ENCODE measurements around the gene CGAS. TPM values are rescaled to one million over a fixed set of nuclear protein-coding genes. Genes with fewer than 3 reads are reported as not detected.

CGAS gene
- total and polyA plus RNA-seq, 2 experiments from 2014 or later = not detected

DNA sequence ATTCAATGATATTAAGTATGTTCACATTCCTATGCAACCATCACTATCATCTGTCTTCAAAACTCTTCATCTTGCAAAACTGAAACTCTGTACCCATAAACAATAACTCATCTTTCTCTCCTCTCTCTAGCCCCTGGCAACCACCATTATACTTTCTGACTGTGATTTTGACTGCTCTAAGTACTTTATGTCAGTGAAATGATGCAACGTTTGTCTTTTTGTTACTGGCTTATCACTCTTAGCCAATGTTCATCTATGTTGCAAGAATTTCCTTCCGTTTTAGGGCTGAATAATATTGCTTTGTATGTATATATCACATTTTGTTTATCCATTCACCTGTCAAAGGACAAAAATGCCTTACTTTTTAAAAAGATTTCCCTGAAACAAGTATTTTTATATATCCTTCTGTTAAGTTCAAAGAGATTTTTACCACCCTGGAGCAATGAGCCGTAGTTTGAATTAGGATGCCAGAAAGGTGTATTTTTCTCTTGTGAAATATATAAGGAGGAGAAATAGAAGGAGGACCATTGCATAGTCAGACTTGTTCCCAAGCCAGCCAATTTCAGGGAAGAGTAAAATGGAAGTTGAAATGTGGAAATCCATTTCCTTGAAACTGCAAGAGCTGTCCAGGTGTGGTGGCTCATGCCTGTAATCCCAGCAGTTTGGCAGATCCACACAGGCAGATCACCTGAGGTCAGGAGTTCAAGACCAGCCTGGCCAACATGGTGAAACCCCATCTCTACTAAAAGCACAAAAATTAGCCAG is 4.0 kb upstream of the CGAS start:
- peak in 1 of 2 donors; percentile 88 for DNase-seq (ENCODE audit: low read depth in 1 of 2, low spot score in 1 of 2)
- TF ChIP-seq, protein P1, sequence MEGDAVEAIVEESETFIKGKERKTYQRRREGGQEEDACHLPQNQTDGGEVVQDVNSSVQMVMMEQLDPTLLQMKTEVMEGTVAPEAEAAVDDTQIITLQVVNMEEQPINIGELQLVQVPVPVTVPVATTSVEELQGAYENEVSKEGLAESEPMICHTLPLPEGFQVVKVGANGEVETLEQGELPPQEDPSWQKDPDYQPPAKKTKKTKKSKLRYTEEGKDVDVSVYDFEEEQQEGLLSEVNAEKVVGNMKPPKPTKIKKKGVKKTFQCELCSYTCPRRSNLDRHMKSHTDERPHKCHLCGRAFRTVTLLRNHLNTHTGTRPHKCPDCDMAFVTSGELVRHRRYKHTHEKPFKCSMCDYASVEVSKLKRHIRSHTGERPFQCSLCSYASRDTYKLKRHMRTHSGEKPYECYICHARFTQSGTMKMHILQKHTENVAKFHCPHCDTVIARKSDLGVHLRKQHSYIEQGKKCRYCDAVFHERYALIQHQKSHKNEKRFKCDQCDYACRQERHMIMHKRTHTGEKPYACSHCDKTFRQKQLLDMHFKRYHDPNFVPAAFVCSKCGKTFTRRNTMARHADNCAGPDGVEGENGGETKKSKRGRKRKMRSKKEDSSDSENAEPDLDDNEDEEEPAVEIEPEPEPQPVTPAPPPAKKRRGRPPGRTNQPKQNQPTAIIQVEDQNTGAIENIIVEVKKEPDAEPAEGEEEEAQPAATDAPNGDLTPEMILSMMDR (IDR thresholded peaks at IDR 0.05; ENCODE audit: low read depth, low read length) = no peak
- no peaks in the 10 kb centered on the region for H3K4me1 ChIP-seq (ENCODE audit: low read depth)
- H3K9me3 ChIP-seq (ENCODE audit: low read depth) = no peaks in the 10 kb centered on the region
- no peak overlapping the region for H3K4me3 ChIP-seq
- H3K27ac ChIP-seq = no peak overlapping the region
- peaks cover 21% of the 10 kb centered on the region for H3K27me3 ChIP-seq
- no peaks in the 10 kb centered on the region for H3K36me3 ChIP-seq

DNA sequence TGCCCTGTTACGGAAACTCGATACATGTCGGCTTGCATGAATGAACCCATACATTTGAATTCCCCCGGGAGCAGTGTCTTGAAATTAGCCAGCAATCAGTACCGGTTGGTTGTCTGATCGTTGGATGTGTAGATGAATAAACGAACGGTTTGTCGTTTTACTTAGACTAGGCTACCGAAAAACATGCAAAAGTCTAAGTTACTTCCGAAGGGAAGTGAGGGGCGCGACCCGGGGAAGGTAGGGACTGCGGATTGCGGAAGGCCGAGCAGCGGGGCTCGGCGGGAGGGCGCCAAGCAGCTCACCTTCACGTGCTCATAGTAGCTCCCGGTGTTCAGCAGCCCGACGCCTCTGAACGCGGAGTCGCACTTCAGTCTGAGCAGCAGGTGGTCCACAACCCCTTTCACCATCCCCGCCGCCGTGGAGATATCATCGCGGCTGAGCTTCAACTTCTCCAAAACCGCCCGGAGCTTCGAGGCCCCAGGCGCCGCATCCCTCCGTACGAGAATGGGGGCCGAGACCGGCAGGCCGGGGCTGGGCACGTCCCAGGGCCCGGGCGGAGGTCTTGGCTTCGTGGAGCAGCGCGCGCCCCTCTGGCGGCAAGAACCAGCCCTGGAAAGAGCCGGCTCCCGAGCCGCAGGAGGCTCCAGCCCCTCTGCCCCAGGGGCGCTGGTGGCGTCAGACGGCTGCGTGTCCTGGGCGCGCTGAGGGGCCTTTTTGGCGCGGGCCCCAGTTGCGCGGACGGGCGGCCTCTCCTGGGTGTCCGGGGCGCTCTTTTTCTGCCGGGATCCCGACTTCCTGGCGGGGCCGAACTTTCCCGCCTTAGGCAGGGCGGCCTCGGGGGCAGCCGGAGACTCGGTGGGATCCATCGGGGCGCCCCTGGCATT is 632 bp downstream of the CGAS start:
- TF ChIP-seq, protein P1 (IDR thresholded peaks at IDR 0.05; ENCODE audit: low read depth, low read length) = no peak
- no peaks in the 10 kb centered on the region for H3K36me3 ChIP-seq
- peak overlapping the region; percentile 16 for H3K4me3 ChIP-seq
- no peaks in the 10 kb centered on the region for H3K9me3 ChIP-seq (ENCODE audit: low read depth)
- H3K27ac ChIP-seq = no peak overlapping the region
- no peaks in the 10 kb centered on the region for H3K4me1 ChIP-seq (ENCODE audit: low read depth)
- H3K27me3 ChIP-seq = peaks cover 32% of the 10 kb centered on the region
- DNase-seq (ENCODE audit: low read depth in 1 of 2, low spot score in 1 of 2) = peak; percentile 22 to 59

DNA sequence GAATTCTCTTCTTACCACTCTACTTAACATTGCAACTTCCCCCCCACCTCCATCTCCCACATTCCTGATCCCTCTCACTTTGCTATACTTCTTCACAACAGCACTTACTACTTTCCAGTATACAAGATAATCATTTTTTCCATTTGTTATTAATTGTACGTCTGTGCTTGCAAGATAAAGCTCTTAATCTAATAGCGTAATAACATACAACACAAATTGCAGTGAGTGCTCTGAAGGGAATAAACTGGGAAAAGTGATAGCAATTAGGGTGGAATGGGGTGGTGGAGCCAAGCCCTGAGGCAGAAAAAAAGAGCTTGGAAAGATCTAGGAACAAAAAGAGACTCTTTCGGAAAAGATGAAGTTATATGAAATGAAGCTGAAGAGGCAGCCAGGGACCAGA is 8.5 kb downstream of the CGAS start:
- DNase-seq (ENCODE audit: low read depth in 1 of 2, low spot score in 1 of 2) = no peak
- H3K9me3 ChIP-seq (ENCODE audit: low read depth) = no peaks in the 10 kb centered on the region
- no peak overlapping the region for H3K4me3 ChIP-seq
- TF ChIP-seq, protein P1 (IDR thresholded peaks at IDR 0.05; ENCODE audit: low read depth, low read length) = no peak
- H3K27ac ChIP-seq = no peak overlapping the region
- no peaks in the 10 kb centered on the region for H3K36me3 ChIP-seq
- H3K4me1 ChIP-seq (ENCODE audit: low read depth) = no peaks in the 10 kb centered on the region
- H3K27me3 ChIP-seq = no peaks in the 10 kb centered on the region

DNA sequence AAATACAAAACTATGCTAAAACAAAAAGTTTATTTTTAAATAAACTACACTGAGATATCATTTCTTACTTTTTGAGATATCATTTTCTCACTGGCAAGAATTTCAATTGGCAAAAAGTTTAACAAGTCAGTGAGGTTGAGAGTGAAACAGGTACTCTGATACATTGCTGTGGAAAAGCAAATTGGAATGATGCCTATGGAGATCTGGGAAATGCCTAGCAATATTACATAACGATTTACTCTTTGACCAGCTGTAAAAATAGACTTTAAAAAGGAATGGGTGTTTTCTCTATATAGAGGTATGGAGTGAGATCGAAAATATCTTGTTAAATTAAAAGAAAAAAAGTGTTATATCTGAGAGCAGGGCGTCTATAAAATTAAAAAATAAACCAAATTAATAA is 16.9 kb downstream of the CGAS start:
- H3K4me3 ChIP-seq = no peak overlapping the region
- H3K27me3 ChIP-seq = no peaks in the 10 kb centered on the region
- H3K4me1 ChIP-seq (ENCODE audit: low read depth) = no peaks in the 10 kb centered on the region
- H3K9me3 ChIP-seq (ENCODE audit: low read depth) = no peaks in the 10 kb centered on the region
- DNase-seq (ENCODE audit: low read depth in 1 of 2, low spot score in 1 of 2) = no peak
- TF ChIP-seq, protein P1 (IDR thresholded peaks at IDR 0.05; ENCODE audit: low read depth, low read length) = no peak
- H3K36me3 ChIP-seq = no peaks in the 10 kb centered on the region
- H3K27ac ChIP-seq = no peak overlapping the region

DNA sequence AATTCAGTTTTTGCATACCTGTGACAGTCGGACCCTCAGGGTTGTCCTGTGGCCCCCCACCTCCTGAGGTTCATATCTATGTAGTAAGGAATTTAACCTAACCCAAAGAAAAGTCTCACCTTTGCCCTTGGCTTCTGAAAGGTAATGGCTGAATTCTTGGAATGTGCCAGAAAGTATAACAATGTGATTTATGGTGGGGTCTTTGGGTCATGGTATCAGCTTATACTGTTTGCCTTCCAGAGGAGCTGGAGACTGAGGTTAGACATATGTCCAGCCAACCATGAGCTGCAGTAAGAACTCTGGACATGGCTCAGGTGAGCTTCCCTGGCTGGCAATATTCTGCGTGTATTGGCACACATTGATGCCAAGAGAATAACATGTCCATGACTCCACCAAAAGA is 30.6 kb downstream of the CGAS start:
- Histone ChIP-seq H3K4me3 (no peak overlapping the region), H3K27ac (no peak overlapping the region), H3K36me3 (no peaks in the 10 kb centered on the region), H3K27me3 (no peaks in the 10 kb centered on the region), H3K4me1 (ENCODE audit: low read depth) (no peaks in the 10 kb centered on the region), H3K9me3 (ENCODE audit: low read depth) (no peaks in the 10 kb centered on the region)
- TF ChIP-seq, protein P1 (IDR thresholded peaks at IDR 0.05; ENCODE audit: low read depth, low read length) = no peak
- DNase-seq (ENCODE audit: low read depth in 1 of 2, low spot score in 1 of 2) = no peak
